GM18507 (cell line): ENCODE data around the gene CYP4F3.
"Not testable (repeated sequence)": the region's sequence is repeated elsewhere in the genome, so short reads cannot be mapped to it uniquely, and the experiment has no call there.

Experiments used
- DNase-seq: peaks from one replicate; pipeline ENCODE4 v3.0.0; 2011; ENCODE audit warnings: low read depth; ENCODE audit not compliant: insufficient read length; ENCODE audit errors: extremely low spot score
- FAIRE-seq: peaks from 2 replicates; lab custom pipeline; 2011; peaks lifted over from hg19 to GRCh38; lab: Jason Lieb, UNC

CYP4F3 gene

GRCh38 chr19:15652559-15653278 lies 12.0 kb downstream of the CYP4F3 start:
- FAIRE-seq: no peak
- no peak for DNase-seq

GRCh38 chr19:15656467-15656866 lies 15.8 kb downstream of the CYP4F3 start:
- no peak for FAIRE-seq
- DNase-seq: no peak

- DNase-seq (no peak), FAIRE-seq (no peak)
Measured at GRCh38 chr19:15663247-15663646, 22.6 kb downstream of the CYP4F3 start.

- DNase-seq (no peak), FAIRE-seq (no peak)
Measured at GRCh38 chr19:15666186-15666585, 25.5 kb downstream of the CYP4F3 start.

- DNase-seq: no peak
- no peak for FAIRE-seq
Measured at GRCh38 chr19:15666883-15667282, 26.2 kb downstream of the CYP4F3 start.

GRCh38 chr19:15669440-15669839 lies 28.7 kb downstream of the CYP4F3 start:
- FAIRE-seq (no peak), DNase-seq (no peak)

- DNase-seq: no peak
- FAIRE-seq: no peak
Measured at GRCh38 chr19:15669891-15670290, 29.2 kb downstream of the CYP4F3 start.

- FAIRE-seq: no peak
- no peak for DNase-seq
Measured at GRCh38 chr19:15671237-15671821, 30.6 kb downstream of the CYP4F3 start.

- FAIRE-seq (no peak), DNase-seq (no peak)
Measured at GRCh38 chr19:15671891-15672579, 31.3 kb downstream of the CYP4F3 start.

- no peak for DNase-seq
Measured at GRCh38 chr19:15672580-15673175, 32.0 kb downstream of the CYP4F3 start, which contains the start of gene CYP4F12. CYP4F12 (plus strand) TSS chr19:15673087; CDS start chr19:15673530, 443 bp downstream.

GRCh38 chr19:15673176-15673654 lies 32.5 kb downstream of the CYP4F3 start:
- DNase-seq (no peak), FAIRE-seq (no peak)

More at GRCh38 chr19:15672580-15673175, 32.0 kb downstream of the CYP4F3 start, which contains the start of gene CYP4F12:
- FAIRE-seq: no peak

GRCh38 chr19:15675560-15675959 lies 34.9 kb downstream of the CYP4F3 start:
- FAIRE-seq (no peak), DNase-seq (no peak)

- DNase-seq: no peak
- no peak for FAIRE-seq
Measured at GRCh38 chr19:15679089-15679488, 38.4 kb downstream of the CYP4F3 start.

- FAIRE-seq, DNase-seq: not testable (repeated sequence)
Measured at GRCh38 chr19:15679865-15680264, 39.2 kb downstream of the CYP4F3 start.

- no peak for DNase-seq
Measured at GRCh38 chr19:15680478-15681322, 40.0 kb downstream of the CYP4F3 start.

GRCh38 chr19:15683411-15683810 lies 42.7 kb downstream of the CYP4F3 start:
- no peak for FAIRE-seq
- no peak for DNase-seq

More at GRCh38 chr19:15680478-15681322, 40.0 kb downstream of the CYP4F3 start:
- no peak for FAIRE-seq

- FAIRE-seq (no peak), DNase-seq (no peak)
Measured at GRCh38 chr19:15684828-15685227, 44.1 kb downstream of the CYP4F3 start.

- DNase-seq: no peak
- FAIRE-seq: no peak
Measured at GRCh38 chr19:15696654-15697194, 56.0 kb downstream of the CYP4F3 start.
